ENCODE measurements around the gene PARVG. TPM values are rescaled to one million over a fixed set of nuclear protein-coding genes. Genes with fewer than 3 reads are reported as not detected.

Gene PARVG
- polyA plus RNA-seq, 2 of the 4 experiments (the other 2 are of a cell fraction), result not detected

- no peaks in the 10 kb centered on the region for H3K4me1 ChIP-seq
- peaks cover 12% of the 10 kb centered on the region; the same call in 2 of the 3 replicates for H3K9me3 ChIP-seq
- no peak for TF ChIP-seq CHD2 (IDR thresholded peaks at IDR 0.05; ENCODE audit: low read length, partially characterized antibody)
- no peak for TF ChIP-seq KDM1A (IDR thresholded peaks at IDR 0.05; ENCODE audit: low read depth)
- TF ChIP-seq ESRRA (IDR thresholded peaks at IDR 0.05; ENCODE audit: borderline replicate concordance, low read length), result no peak
- TF ChIP-seq RCOR1 (IDR thresholded peaks at IDR 0.05; ENCODE audit: low read depth, low read length), result no peak
- TF ChIP-seq JUN (IDR thresholded peaks at IDR 0.05), result no peak
- no peak for TF ChIP-seq HMGXB4 (CRISPR knock-in tag; IDR thresholded peaks at IDR 0.05; ENCODE audit: borderline replicate concordance)
- TF ChIP-seq HDAC2 (IDR thresholded peaks at IDR 0.05), result no peak
- no peak for TF ChIP-seq EHF (CRISPR knock-in tag; IDR thresholded peaks at IDR 0.05)
- TF ChIP-seq REST (IDR thresholded peaks at IDR 0.05), result no peak
- no peak for TF ChIP-seq HEYL (CRISPR knock-in tag; IDR thresholded peaks at IDR 0.05)
- TF ChIP-seq MAX (IDR thresholded peaks at IDR 0.05), result no peak
- TF ChIP-seq MAZ (IDR thresholded peaks at IDR 0.05; ENCODE audit: borderline replicate concordance, low read depth, low read length), result no peak
- no peak overlapping the region for H3K4me2 ChIP-seq
- FAIRE-seq, result no peak
- no peak for ATAC-seq
- H3K27ac ChIP-seq, result no peak overlapping the region
- no peak for DNase-seq (ENCODE audit: low read depth in 1 of 2, low spot score in 1 of 2)
- ChIA-PET POLR2A (no interaction called here), CTCF (interaction anchor here (0.5 kb wide), 1 partner anchor 185 kb away, joined by 3 read pairs; no protein-coding TSS in a partner anchor)
- WGBS (ENCODE audit: missing lambda C conversion rate), result 92% methylated on average over 3 of the region's 3 CpGs
- no peak overlapping the region for H3K4me3 ChIP-seq
Observed at GRCh38 chr22:44137415-44137814, 43.3 kb upstream of the PARVG start.

DNA sequence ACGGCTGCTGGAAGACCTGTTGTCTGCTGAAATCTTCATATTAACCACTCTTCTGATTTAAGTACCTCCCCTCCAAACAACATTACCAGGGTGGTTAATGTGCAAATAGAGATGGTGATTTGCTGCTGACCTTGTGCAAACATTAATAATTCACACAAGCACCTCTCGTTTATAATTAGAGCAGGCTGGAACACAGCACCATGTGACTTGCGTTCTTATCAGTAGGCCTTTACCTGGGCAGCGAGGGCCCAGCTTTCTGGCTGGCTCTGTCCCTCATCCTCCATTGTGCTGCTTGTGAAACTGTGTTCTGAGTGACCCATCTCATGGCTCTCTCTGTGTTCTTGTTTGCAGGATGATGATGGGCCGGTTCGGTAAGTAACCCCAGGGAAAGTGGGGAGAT lies 41.0 kb upstream of the PARVG start:
- 93% methylated on average over 6 of the region's 6 CpGs for WGBS (ENCODE audit: missing lambda C conversion rate)
- H3K4me1 ChIP-seq, result no peaks in the 10 kb centered on the region
- no peak overlapping the region for H3K4me2 ChIP-seq
- peaks cover 12% of the 10 kb centered on the region; the same call in 2 of the 3 replicates for H3K9me3 ChIP-seq
- no peak overlapping the region for H3K27ac ChIP-seq
- ATAC-seq, result no peak
- POLR2A ChIA-PET, result no interaction called here
- no peak for FAIRE-seq
- TF ChIP-seq NFE2L2 (conservative IDR thresholded peaks at IDR 0.05; ENCODE audit: low read length) (no peak), MAZ (IDR thresholded peaks at IDR 0.05; ENCODE audit: borderline replicate concordance, low read depth, low read length) (no peak), POLR2A (IDR thresholded peaks at IDR 0.05; ENCODE audit: low read length) (no peak), HMGXB4 (CRISPR knock-in tag; IDR thresholded peaks at IDR 0.05; ENCODE audit: borderline replicate concordance) (no peak), NR3C1 (IDR thresholded peaks at IDR 0.05) (no peak)
- H3K4me3 ChIP-seq, result no peak overlapping the region
- no peak for DNase-seq (ENCODE audit: low read depth in 1 of 2, low spot score in 1 of 2)
- CTCF ChIA-PET, result no interaction called here

All from A549 (cell line).